NCI-H2081 treated with DMSO at 0.1 percent for 48 hours (cell line): ENCODE measurements around the gene HSPA1L.

Experiments
- DNase-seq: peaks from one replicate; lab custom pipeline; 2025; lab: John Stamatoyannopoulos, UW

The HSPA1L gene

GRCh38 chr6:31763619-31763940 lies 51.5 kb downstream of the HSPA1L start:
- no peak for DNase-seq

- no peak for DNase-seq
Observed at GRCh38 chr6:31762878-31763618, 52.0 kb downstream of the HSPA1L start.

- no peak for DNase-seq
Observed at GRCh38 chr6:31762356-31762755, 52.7 kb downstream of the HSPA1L start, which contains the start of gene SAPCD1. Gene SAPCD1, plus strand, starts transcription at chr6:31762656. Its CDS starts 399 bp downstream, at chr6:31763055.

GRCh38 chr6:31761343-31761742 lies 53.7 kb downstream of the HSPA1L start:
- no peak for DNase-seq

GRCh38 chr6:31760790-31761189 lies 54.3 kb downstream of the HSPA1L start:
- no peak for DNase-seq
